GM21423 (cell line): Measurements from ENCODE around the gene TCF4.
A peak's percentile ranks its signal among the peaks of the same experiment; 100 is the strongest.

Experiments used
- ATAC-seq: cut with Tn5 transposase; IDR thresholded peaks from one replicate; pipeline ENCODE4 v1.9.1; 2021; ENCODE audit warnings: mild to moderate bottlenecking, moderate library complexity; ENCODE audit not compliant: unreplicated experiment

Gene TCF4

DNA sequence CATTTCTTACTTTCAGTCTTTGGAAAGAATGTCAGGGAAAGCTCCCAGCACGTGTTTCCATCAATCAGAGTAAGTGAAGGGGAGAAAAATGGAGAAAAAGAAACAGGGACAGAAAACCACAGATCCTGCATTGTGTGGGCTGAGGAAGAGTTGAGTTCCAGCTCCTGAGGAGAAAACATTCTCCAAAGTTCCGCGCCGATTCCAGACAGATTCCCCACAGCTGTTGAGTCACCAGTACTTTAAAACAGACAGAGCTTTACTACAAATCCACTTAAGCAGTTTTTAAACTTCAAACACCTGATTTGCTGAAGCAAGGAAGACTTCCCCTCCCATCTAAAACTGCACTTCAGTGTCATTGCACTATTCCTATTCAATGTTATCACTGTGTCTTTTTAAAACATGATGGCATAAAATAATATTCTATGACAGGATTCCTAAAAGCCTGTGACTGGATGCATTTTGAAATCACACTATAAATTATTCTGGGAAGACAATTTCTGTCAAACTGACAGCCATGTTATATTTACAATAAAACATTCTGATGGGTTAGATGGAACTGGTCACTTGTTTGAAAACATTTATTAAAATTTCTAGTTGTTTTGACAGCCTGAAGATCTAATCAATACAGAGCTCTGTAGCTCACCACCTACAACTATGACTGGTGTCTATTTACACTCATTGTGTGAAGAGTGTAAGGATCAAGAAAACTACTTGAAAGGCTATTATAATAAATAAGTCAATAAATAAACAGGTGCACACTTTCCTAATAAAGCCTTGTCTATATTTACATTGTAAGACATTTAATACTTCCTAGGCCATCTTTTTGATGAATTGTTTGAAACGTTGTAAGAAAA is 40.9 kb downstream of the TCF4 start:
- no peak for ATAC-seq

GRCh38 chr18:55544014-55544413 is 44.0 kb downstream of the TCF4 start:
- no peak for ATAC-seq

- no peak for ATAC-seq
These were observed 44.8 kb downstream of the TCF4 start for GRCh38 chr18:55543130-55543704.

DNA sequence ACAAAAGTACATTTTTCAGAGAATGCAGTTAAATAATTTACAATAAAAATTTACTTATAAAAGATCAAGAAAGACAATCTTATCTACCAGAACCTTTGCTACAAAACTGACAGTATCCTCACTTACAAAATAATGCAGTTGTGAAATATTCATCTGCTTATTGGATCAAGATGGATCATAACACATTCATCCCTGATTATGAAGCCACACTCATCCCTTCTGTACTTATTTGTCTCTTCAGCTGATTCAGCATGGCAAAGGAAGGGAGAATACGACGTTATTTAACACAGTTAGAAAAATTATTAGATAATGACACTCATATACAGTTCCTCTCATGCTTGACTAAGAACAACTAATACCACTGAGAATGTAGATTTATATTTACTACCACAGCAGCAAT is 46.4 kb downstream of the TCF4 start:
- no peak for ATAC-seq

GRCh38 chr18:55539240-55539639 is 48.8 kb downstream of the TCF4 start:
- no peak for ATAC-seq

- ATAC-seq: no peak
These were observed 53.0 kb downstream of the TCF4 start for GRCh38 chr18:55534996-55535395.

- ATAC-seq: peak; percentile 53
These were observed 53.4 kb downstream of the TCF4 start for GRCh38 chr18:55534547-55534946.

DNA sequence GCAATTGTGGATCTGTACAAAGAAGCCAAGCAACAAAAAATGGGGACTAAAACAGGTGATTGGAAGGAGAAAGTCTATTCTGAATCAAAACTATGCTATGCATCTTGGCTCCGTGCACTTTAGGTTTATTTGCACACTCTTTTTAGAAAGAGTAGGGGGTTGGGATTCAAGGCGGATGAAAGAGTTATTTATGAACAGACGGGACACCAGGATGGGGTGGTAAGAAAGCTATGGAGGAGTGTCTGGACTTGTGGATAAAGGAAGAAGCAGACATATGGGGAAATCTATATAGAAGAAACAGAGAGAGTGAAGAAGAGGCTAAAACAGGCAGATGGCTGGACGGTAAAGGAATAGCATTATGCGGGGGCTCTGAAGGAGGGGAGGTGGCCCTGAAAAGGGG is 57.8 kb downstream of the TCF4 start:
- ATAC-seq: no peak

- ATAC-seq: no peak
These were observed 58.4 kb downstream of the TCF4 start for GRCh38 chr18:55529581-55529980.

DNA sequence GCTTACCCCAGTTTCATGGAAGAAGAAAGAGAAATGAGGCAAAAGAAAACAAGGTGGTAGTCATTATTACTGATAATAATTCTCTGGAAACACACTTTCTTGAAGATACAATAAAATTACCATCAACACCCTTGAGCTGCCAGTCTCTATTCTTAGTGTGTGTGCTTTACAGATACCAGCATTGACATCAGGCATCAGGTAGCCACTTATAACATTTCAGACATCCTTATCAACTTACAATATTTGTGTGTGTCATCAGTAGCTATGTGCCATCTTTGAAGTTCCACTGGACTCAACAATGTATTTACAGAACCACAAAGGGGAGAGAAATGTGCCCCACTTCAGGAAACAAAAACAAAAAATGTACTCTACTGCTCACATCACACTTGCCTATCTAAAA is 62.1 kb downstream of the TCF4 start:
- ATAC-seq: no peak

- no peak for ATAC-seq
These were observed 63.5 kb downstream of the TCF4 start for GRCh38 chr18:55524353-55525073.

DNA sequence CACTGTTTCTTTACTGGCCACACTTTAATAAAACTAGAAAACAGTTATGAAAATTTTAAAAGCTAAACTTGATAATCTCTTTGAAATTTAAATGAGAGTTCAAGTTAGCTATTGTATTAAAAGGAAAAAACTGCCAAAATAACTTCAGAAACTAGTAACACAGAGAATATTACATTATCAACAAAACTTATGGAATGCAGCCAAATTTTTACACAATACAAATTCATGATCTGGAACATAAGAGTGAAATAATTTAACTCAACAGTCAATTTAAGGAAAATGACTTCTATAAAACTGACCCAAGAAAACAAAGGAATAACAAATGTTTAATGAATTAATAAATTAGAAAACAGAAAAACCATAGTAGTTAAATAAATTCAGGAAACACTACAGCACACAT is 65.0 kb downstream of the TCF4 start:
- no peak for ATAC-seq

GRCh38 chr18:55522011-55522410 is 66.0 kb downstream of the TCF4 start:
- no peak for ATAC-seq

DNA sequence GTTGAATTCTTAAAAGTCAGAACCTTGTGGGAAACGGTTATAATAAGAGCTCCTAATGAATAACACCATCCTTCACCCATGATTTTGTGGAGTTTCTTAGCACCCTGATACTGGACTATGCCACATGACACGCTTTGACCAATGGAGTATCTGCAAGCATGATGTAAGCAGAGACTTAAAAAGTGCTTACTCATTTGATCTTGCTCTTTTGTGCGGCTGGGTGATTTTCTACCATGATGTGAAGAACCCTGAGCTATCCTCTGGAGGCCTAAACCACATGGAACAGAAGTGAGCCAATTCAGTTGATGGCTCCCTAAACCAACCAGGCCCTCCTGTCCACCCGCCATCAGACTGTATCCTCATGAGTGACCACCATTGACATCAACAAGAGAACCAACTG is 70.9 kb downstream of the TCF4 start:
- no peak for ATAC-seq

DNA sequence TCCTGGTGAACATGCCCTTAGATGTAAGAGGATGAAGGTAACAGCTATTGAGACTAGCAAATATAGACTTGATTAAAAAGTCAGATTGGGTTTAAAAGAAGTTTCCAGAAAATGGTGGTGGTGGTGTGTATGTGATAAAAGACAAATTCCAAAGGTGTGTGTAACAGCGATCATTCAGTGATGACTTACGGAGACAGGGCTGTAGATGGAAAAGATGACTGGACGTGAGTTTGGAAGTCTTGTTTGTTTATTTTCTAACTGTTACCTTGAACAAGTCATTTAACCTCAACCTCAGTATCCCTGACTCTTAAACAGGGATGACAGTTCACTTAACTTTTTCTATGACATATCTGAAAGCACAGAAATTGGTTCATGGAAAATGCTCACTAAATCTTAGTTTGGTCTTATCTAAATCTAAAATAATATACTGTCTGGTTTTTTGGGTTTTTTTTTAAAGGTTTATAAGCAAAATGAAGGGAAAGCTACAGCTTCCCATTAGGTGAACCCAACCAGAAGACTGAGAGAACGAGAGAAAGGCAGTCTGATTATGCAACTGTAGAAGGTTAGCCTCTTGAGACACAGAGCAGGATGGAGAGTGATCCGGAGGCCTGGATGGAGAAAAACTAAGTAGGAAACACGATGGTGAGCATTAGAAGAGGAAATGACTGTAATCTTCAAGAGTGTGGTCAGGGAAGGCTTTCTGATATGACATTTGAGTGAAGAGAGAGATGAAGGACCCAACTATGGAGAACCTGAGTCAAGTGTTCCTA is 71.9 kb downstream of the TCF4 start:
- ATAC-seq: no peak

DNA sequence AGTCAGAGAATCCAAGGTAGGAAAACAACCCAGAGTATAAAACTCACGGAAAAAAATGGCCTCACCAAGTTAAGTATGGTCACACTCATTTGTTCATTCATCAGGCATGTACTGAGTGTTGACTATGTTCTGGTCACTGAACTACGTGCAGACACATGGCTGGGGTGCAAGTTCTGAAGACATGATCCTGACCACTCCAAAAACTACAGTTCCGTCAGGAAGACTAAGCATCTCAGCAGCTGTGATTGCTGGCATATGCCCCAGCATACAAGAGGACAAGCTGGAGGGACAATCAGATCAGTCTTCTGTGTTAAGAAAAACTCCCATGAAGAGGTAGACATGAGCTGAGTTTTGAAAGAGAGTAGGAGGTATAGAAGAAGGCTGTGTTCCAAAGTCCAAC is 72.8 kb downstream of the TCF4 start:
- no peak for ATAC-seq

DNA sequence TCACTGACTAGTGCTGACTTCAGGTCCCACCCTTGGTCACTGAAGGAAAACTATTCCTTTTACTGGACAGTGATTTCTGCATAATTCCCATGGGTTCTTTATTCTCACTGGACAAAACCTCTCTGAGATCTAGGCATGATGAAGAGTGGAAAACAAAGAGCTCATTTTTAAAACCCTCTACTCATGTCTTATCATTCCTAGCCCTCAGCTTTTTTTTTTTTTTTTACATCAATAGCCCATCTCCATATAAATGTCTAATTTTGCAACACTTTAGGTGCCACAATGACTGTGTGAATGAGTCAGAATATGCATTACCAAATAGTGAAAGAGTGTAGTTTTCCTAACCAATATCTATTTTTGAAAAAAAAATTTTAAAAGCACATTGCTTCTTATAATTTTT is 74.8 kb downstream of the TCF4 start:
- ATAC-seq: no peak

DNA sequence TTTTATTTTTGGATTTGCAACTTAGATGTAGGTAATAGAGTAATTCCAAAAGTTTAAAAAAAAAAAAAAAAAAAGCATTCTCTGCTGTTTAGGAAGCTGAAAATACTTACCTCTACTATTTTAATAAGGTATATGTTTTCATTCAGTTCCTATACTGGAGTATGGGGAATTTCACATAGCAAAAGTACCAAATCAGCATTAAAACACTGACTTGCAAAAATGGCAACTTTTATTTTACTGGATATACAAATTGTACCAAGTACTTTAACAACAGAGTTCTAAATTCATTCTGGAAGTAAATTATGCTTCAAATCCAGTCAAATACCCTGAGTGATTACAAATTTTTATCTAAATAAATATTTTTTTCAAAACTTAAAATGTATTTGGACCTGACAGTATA is 76.7 kb downstream of the TCF4 start:
- ATAC-seq: no peak

GRCh38 chr18:55510809-55511208 is 77.2 kb downstream of the TCF4 start:
- ATAC-seq: no peak

GRCh38 chr18:55509631-55510324 is 78.2 kb downstream of the TCF4 start:
- ATAC-seq: peak; percentile 79

DNA sequence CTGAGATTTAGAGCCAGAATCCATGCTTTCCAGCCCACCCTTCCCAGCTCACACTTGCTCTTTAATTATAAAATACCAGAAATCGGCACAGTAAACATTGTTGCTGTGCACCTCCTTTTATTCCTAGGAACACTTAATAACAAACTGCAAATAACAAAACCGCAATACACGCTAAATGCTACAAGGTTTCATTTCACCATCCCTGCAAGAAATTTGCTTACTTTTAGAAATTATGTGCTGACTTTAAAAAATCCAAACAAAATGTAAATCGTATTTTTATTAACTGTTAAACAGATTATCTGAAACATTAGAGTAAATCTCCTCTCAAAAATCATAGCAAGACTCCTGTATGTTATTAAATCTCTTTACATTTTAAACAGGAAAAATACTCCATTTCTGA is 79.3 kb downstream of the TCF4 start:
- ATAC-seq: no peak
